Measurements from ENCODE around the gene DNM2. TPM values are rescaled to one million over a fixed set of nuclear protein-coding genes. Genes with fewer than 3 reads are reported as not detected.

DNM2 gene
- total and polyA plus RNA-seq, 2 of the 13 experiments (the other 11 are each of a cell fraction or from before 2014, with no cell fraction given) = 41.7 to 59.8 TPM

DNA sequence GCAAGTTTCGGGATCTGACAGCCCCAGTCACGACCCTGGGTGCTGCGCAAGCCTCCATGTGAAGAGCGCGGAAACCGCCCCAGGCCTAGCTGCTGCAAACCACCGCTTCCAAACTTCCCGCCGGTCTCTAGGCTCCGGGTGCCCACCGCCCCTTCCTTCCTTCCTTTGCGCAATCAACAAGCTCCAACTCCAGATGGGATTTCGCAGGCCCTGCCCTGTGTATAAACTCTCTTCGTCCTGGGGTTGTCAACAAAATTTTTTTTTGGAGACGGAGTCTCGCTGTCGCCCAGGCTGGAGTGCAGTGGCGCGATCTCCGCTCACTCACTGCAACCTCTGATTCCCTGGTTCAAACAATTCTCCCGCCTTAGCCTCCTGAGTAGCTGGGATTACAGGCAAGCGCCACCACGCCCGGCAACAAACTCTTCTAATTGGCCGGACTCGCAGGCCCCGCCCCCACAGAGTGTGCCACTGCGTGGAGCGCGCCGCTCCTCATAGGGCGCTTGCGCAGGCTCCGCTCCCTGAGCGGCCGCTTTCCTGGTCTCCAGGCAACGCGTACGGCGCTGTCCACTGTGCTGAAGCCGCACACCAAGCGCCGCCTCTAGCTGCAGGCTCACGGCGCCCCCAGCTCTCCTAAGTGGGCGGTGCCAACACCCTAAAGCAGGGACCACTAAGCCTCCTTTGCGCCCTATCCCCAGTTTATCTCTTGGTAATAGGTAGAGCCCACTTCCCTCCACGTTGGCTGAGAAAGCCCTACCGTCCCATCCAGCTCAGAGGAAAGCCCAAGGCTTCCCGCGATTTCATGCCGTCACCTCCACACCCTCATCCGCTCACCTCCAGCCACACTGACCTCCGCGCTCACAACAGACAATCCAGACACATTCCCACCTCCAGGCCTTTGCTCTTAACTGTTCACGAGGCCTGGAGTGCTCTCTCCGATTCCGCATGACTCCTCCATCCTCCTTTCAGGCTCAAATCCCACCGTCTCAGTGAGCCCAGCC is 22.2 kb upstream of the DNM2 start (continued):
- TF ChIP-seq NFE2L1 (CRISPR knock-in tag; IDR thresholded peaks at IDR 0.05; ENCODE audit: borderline replicate concordance) (no peak), ZSCAN22 (CRISPR knock-in tag; IDR thresholded peaks at IDR 0.05) (0 out of 2 replicates have a peak, but pooled peaks have one; percentile 36), SP5 (CRISPR knock-in tag; IDR thresholded peaks at IDR 0.05; ENCODE audit: borderline replicate concordance, low read depth) (no peak), ZFP90 (CRISPR knock-in tag; IDR thresholded peaks at IDR 0.05; ENCODE audit: borderline replicate concordance) (no peak; the same call in 1 of the 2 replicates), PHB2 (IDR thresholded peaks at IDR 0.05; ENCODE audit: partially characterized antibody) (no peak), ZNF737 (CRISPR knock-in tag; IDR thresholded peaks at IDR 0.05; ENCODE audit: borderline replicate concordance) (0 out of 2 replicates have a peak, but pooled peaks have one; percentile 66), ZNF235 (CRISPR knock-in tag; IDR thresholded peaks at IDR 0.05; ENCODE audit: borderline replicate concordance) (peak; percentile 97; the same call in 1 of the 2 replicates), SPEN (CRISPR knock-in tag; IDR thresholded peaks at IDR 0.05; ENCODE audit: low read depth) (peak; percentile 82), RFX1 (IDR thresholded peaks at IDR 0.05) (peak; percentile 96), FOXK1 (CRISPR knock-in tag; IDR thresholded peaks at IDR 0.05; ENCODE audit: borderline replicate concordance, low read depth) (peak; percentile 83), SRF (IDR thresholded peaks at IDR 0.05; ENCODE audit: low read depth, low read length) (0 out of 2 replicates have a peak, but pooled peaks have one; percentile 3), KAT2B (IDR thresholded peaks at IDR 0.05; ENCODE audit: borderline replicate concordance, low read depth, low read length) (no peak), HMGA1 (CRISPR knock-in tag; conservative IDR thresholded peaks at IDR 0.05) (no peak), ZNF777 (CRISPR knock-in tag; IDR thresholded peaks at IDR 0.05) (peak; percentile 68)
- TF ChIP-seq, protein P1, sequence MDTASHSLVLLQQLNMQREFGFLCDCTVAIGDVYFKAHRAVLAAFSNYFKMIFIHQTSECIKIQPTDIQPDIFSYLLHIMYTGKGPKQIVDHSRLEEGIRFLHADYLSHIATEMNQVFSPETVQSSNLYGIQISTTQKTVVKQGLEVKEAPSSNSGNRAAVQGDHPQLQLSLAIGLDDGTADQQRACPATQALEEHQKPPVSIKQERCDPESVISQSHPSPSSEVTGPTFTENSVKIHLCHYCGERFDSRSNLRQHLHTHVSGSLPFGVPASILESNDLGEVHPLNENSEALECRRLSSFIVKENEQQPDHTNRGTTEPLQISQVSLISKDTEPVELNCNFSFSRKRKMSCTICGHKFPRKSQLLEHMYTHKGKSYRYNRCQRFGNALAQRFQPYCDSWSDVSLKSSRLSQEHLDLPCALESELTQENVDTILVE (CRISPR knock-in tag; IDR thresholded peaks at IDR 0.05) = peak; percentile 75; the same call in 1 of the 2 replicates
- TF ChIP-seq, protein P2, sequence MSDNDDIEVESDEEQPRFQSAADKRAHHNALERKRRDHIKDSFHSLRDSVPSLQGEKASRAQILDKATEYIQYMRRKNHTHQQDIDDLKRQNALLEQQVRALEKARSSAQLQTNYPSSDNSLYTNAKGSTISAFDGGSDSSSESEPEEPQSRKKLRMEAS (IDR thresholded peaks at IDR 0.05) = peak; percentile 44
- TF ChIP-seq, protein P3, sequence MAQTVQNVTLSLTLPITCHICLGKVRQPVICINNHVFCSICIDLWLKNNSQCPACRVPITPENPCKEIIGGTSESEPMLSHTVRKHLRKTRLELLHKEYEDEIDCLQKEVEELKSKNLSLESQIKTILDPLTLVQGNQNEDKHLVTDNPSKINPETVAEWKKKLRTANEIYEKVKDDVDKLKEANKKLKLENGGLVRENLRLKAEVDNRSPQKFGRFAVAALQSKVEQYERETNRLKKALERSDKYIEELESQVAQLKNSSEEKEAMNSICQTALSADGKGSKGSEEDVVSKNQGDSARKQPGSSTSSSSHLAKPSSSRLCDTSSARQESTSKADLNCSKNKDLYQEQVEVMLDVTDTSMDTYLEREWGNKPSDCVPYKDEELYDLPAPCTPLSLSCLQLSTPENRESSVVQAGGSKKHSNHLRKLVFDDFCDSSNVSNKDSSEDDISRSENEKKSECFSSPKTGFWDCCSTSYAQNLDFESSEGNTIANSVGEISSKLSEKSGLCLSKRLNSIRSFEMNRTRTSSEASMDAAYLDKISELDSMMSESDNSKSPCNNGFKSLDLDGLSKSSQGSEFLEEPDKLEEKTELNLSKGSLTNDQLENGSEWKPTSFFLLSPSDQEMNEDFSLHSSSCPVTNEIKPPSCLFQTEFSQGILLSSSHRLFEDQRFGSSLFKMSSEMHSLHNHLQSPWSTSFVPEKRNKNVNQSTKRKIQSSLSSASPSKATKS (CRISPR knock-in tag; IDR thresholded peaks at IDR 0.05) = no peak
- TF ChIP-seq, protein P4, sequence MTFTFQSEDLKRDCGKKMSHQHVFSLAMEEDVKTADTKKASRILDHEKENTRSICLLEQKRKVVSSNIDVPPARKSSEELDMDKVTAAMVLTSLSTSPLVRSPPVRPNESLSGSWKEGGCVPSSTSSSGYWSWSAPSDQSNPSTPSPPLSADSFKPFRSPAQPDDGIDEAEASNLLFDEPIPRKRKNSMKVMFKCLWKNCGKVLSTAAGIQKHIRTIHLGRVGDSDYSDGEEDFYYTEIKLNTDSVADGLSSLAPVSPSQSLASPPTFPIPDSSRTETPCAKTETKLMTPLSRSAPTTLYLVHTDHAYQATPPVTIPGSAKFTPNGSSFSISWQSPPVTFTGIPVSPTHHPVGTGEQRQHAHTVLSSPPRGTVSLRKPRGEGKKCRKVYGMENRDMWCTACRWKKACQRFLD (CRISPR knock-in tag; IDR thresholded peaks at IDR 0.05; ENCODE audit: borderline replicate concordance) = no peak
- TF ChIP-seq, protein P5, sequence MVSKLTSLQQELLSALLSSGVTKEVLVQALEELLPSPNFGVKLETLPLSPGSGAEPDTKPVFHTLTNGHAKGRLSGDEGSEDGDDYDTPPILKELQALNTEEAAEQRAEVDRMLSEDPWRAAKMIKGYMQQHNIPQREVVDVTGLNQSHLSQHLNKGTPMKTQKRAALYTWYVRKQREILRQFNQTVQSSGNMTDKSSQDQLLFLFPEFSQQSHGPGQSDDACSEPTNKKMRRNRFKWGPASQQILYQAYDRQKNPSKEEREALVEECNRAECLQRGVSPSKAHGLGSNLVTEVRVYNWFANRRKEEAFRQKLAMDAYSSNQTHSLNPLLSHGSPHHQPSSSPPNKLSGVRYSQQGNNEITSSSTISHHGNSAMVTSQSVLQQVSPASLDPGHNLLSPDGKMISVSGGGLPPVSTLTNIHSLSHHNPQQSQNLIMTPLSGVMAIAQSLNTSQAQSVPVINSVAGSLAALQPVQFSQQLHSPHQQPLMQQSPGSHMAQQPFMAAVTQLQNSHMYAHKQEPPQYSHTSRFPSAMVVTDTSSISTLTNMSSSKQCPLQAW (CRISPR knock-in tag; IDR thresholded peaks at IDR 0.05) = peak; percentile 73
- TF ChIP-seq, protein P6, sequence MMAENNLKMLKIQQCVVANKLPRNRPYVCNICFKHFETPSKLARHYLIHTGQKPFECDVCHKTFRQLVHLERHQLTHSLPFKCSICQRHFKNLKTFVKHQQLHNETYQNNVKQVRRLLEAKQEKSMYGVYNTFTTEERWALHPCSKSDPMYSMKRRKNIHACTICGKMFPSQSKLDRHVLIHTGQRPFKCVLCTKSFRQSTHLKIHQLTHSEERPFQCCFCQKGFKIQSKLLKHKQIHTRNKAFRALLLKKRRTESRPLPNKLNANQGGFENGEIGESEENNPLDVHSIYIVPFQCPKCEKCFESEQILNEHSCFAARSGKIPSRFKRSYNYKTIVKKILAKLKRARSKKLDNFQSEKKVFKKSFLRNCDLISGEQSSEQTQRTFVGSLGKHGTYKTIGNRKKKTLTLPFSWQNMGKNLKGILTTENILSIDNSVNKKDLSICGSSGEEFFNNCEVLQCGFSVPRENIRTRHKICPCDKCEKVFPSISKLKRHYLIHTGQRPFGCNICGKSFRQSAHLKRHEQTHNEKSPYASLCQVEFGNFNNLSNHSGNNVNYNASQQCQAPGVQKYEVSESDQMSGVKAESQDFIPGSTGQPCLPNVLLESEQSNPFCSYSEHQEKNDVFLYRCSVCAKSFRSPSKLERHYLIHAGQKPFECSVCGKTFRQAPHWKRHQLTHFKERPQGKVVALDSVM (CRISPR knock-in tag; IDR thresholded peaks at IDR 0.05) = peak; percentile 39; the same call in 1 of the 2 replicates

Measured in HepG2 (cell line).